Stimulated activated CD8-positive, alpha-beta memory T cell treated with anti-CD3 and anti-CD28 coated beads, Interleukin-4, amount 100 ng/mL, for 24 hours (primary cell): ENCODE data around the gene ATP6V1G3.
"Not testable (repeated sequence)": the region's sequence is repeated elsewhere in the genome, so short reads cannot be mapped to it uniquely, and the experiment has no call there.

Experiments
- DNase-seq: peaks from one replicate; pipeline ENCODE4 v3.0.0-alpha.2; 2020; ENCODE audit warnings: low read depth

ATP6V1G3 gene

DNA sequence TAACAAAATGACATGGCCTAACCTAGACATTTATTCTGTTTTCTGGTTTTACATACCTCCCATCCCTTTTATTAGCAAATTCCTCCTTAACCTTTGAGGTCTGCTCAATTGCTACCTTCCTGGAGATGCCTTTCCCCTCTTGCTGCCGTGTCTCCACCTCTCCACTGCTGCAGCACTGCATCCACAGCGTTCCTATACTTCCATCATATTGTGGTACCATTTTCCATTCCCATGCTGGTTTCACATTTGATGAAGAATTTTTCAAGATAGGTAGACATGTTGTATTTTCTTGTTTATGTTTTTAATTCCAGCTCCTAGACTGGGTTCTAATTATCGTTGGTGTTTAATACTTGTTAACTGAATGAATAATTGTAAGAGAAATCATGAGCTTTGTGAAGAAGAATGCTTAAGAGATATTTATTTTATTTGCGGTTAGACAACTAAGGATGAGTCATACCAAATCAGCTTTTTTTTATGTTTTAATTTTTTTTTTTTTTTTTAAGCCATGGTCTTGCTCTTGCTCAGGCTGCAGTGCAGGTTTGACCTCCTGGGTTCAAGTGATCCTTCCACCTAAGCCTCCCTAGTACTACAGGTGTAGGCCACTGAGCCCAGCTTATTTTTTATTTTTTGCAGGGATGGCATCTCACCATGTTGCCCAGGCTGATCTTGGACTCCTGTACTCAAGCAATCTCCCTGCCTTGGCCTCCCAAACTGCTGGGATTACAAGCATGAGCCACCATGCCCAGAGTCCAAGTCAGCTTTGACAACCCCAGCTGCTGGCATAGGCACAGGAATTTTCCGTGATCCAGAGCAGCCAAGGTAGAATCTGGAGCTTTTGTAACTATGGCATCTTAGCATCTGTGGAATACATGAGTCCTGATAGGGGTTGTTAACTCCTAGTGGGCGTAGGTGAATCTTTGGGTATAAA is 44.0 kb downstream of the ATP6V1G3 start:
- no peak for DNase-seq

DNA sequence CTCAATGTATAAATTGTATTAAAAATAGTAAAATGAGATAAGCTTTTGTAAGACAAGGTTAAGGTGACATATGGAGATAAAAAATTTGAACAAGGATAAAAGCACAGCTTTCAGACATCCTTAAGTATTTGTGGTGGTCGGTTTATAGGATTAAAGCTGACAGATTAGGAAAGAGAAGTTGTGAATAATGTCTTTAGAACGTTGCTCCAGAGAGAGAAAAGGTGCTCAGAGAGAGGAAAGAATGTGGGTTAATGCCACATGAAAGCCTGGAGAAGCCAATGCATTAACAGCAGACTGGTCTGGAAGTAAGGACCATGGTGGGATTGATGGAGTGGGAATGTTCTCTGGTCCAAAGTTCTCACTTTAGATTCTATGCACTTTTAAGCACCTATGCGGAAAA is 44.8 kb downstream of the ATP6V1G3 start:
- no peak for DNase-seq

DNA sequence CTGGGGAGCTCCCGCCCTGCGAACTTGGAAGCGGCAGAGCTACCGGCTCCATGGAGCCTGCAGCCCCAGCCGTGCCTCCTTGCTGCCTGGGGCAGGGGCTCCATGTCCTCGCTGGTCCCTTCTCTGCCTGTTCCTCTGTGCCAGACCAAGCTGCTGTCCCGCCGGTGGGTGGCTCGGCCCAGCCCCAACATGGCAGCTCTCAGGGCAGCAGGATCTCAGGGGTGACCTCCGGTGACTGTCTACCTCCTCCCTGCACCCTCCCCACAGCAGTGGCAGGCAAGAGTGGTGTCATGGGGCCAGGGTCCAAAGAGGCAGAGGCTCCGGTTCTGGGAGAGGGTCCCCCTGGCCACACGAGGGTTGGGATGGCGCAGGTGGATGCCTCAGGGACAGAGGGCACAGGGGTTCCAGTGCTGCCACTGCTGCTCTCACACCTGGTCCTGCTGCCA is 45.8 kb downstream of the ATP6V1G3 start:
- DNase-seq = no peak

DNA sequence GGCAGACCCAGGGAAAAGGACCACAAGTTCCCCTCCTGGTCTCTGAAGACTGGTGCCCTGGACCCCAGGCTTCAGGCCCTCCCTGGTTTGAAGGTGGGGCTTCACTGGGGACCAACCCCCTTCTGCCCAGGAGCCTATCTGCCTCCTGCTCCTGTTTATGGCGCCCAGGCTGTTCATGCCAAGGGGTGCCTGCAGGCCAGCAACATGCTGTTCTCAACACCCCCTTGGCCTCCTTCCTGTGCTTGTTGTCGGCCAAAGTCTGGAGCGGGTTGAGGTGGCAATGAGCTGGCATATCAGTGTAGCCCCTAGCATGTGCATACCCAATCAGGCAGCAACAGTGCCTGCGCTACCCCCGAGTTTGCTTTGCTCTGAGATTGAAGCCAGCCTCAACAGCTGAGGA is 46.3 kb downstream of the ATP6V1G3 start:
- no peak for DNase-seq

DNA sequence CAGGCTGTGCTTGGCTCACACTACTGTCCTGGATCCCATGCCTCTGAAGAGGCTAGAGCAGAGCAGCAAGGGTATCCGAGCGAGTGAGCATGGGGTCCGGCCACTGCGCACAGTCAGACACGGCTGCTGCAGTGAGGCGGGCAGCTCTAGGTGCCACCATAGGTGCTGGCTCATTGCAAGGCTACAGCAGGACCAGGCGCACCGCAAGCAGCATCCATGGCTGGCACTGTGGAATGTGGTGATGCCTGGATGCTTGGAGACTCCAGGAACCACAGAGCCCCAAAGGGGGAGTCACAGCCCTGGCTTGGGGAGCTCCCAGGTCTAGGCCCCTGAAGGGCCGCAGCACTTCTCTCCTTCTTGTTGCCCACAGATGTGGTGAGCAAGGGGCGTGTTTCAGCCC is 47.2 kb downstream of the ATP6V1G3 start:
- DNase-seq = no peak

DNA sequence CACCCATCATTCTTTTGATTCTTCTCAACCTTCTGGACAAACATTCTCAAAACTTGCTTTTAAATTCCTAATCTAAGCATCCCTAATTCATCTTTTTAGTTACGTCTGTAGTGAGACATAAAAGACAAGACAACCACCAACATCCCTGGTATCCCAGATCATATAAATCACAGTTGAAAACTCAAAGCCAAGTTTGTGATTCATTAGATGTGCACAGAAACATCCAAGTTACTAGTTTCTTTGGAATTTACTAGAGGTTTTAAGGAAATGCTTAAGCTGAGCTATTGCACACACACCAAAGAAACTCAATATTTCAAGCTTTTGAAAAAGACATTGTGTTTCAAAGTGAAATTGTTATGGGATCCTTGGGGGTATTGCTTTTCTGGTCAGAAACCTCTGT is 47.6 kb downstream of the ATP6V1G3 start:
- no peak for DNase-seq

DNA sequence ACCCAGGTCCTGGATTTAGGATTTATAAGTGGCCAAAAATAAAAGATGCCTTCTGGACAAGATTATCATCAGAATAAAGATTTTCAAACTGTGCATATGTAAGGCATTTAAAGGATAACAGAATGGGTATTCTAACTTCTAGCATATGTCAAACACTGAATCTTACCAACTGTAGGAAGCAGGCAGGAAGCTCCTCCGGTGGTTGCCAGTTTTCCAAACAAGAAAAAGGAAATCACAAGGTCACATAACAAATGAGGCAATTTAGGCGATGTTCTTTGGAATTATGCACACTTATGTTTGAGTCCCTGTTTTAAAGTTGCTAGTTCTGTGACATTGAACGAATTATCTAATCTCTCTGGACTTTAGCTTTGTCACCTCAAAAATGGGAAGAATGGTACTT is 48.9 kb downstream of the ATP6V1G3 start:
- DNase-seq = no peak

DNA sequence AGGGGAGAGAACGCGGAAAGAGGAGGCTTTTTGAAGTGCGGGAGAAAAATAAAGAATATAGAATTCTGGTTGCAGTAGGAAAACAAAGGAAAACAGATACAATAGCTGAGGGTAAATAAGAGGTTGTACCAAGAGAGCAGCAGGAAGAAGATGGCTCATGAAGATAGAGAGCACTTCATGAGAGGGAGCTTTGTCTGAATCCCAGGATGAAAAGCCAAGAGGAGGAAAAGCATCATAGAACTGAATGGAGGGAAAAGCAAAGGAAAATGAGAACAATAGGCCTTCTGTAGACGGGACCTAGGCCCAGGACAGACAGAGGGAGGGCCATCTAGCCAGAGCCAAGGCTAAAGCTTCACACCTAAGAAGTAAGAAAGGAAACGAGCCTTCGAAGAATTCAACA is 49.5 kb downstream of the ATP6V1G3 start:
- DNase-seq = no peak

DNA sequence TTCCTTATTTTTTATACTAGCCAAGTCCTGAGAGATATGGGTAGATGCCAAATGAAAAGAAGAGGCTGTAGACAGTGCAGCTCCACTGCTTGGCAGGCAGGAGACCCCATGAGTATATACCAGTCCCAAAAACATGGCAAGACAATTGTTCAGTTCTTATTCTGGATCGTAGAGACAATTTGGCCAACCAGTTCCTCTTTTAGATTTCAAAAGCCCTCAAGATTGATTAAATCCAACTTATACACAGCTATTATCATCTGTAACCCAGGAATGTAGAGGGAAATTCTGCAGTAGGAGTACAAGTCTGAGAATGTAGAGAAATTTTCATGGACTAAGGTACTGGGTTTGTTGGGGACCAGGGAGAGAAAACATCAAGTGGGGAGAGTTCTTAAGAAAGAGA is 50.3 kb downstream of the ATP6V1G3 start:
- no peak for DNase-seq

DNA sequence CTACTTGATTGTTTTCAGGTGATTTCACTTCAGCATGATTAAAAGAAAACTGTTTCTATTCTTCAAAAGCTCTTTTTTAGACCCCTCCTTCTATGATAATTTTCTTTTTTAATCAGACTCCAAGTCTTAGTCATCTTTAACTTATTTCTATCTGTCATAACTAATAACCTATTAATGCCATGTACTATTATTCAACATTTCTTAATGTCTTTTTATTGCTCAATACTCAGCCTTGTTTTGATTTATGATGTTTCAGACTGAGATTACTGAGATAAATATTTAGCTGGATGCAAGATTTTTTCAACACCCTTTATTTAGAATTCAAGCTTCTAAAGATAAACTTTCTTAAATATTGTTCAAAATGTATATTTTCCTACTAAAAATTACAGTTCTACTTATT is 53.6 kb downstream of the ATP6V1G3 start:
- no peak for DNase-seq

DNA sequence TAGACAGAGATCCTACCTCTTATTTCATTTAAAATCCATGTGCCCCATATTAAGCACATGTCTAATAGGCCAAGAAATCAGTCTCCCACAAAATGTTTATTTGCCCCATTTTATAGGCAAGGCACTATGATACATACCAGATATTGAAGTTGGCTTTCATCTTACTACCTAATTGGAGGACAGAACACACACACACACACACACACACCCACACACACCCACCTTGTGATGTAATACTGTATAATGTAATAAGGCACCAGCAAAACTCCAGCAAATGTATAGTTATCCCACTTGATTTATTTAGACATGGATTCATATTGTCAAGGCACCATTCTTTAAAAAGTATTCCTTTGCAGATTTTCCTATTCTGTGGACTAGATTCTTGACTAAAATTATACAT is 56.8 kb downstream of the ATP6V1G3 start:
- DNase-seq = no peak

DNA sequence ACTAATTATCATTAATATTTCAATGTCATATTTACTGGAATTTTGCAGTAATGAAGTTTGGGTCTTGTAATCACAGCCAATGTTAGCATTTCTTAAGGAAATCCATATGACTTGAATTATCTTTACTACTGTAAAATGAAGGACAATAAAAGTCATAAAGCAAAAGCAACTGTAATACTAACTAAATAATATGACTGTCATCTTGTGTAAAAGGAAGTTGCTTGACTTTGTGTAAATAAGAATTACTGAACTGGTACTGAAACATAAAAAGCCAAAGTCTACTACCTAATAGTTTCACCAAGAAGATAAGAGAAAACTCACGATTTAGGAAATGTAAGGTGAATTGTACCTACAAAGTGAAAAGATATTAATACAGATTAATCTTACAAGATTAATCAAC is 57.5 kb downstream of the ATP6V1G3 start:
- no peak for DNase-seq

DNA sequence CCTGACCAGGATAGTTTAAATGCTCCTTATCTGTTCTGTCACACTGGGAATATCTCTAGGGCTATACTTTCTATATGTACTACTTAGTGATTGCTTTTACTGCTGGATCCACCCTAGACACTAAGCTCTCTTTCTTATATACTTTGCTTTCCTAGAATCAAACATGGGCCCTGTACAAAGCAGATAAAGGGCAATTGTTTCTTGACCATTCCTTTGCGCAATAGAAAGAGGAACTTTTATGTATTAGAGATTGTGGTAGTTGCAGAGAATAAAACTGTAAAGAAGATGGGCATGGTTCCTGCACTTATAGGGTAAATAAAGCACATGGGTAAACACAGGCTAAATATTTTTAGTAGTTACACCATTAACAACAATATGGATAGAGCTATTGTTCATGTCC is 58.8 kb downstream of the ATP6V1G3 start:
- DNase-seq = no peak

DNA sequence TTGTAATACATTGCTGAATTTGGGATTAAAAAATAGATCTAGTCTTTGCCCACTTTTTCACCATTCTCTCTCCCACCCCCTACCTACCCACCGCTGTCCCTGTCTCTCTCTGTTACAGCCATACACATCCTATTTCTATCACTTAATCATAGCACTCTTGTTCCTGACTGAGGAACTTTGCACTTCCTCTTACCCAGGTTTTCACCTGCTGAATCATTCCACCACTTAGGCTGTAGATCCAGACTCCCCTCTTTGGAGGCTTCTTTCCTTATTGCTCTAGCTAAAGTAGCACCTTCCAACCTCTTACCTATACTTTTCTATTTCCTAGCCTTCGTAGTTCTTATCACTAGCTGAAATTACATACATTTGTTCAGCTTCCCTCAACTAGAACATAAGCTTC is 59.6 kb downstream of the ATP6V1G3 start:
- no peak for DNase-seq

DNA sequence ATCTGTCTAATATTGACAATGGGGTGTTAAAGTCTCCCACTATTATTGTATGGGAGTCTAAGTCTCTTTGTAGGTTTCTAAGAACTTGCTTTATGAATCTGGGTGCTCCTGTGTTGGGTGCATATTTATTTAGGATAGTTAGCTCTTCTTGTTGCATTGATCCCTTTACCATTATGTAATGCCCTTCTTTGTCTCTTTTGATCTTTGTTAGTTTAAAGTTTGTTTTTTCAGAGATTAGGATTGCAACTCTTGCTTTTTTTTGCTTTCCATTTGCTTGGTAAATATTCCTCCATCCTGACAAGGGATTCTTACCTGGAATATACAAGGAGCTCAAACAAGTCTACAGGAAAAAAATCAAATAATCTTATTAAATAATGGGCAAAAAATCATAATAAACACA is 63.1 kb downstream of the ATP6V1G3 start:
- not testable (repeated sequence) for DNase-seq
